RCC 7860 (cell line): ENCODE results near the gene C3orf20.

Experiments used
- DNase-seq: peaks from one replicate; pipeline ENCODE4 v3.0.0-alpha.2; 2015; ENCODE audit warnings: low spot score
- FAIRE-seq: peaks from 2 replicates; lab custom pipeline; 2012; peaks lifted over from hg19 to GRCh38; lab: Jason Lieb, UNC

The C3orf20 gene

DNA sequence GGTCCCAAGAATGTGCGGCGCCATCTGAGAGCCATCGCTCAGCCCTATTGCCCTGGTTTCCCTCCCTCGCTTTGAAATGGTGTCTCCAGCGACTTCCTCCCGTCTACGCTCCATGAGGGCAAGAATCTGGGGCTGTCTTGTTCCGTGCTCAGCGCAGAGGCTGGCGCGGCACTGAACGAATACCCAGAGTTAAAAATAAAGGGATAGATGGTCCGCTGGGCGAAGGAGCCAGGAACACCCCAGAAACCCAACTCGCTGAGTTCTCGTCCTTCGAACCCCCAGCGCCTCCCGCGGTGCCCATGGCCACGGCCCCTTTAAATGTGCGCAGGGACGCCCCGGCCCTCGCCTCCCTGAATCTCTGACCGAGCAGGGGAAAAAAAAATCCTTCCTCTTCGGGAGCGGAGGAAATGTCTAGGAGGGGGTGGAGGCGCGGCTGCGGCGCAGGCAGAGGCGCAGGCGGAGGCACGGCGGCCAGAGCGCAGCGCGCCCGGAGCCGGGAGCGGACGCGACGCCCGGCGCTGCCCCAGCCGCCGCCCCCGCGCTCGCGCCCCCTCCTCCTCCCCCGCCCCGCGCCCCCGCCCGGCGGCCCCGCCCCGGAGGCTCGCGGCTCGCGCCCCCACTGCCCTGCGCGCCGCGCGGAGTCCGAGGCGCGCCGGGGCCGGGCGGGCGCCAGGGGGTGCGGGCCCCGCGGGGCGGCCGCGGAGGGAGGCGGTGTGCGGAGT lies 135.3 kb downstream of the C3orf20 start:
- FAIRE-seq, result no peak

DNA sequence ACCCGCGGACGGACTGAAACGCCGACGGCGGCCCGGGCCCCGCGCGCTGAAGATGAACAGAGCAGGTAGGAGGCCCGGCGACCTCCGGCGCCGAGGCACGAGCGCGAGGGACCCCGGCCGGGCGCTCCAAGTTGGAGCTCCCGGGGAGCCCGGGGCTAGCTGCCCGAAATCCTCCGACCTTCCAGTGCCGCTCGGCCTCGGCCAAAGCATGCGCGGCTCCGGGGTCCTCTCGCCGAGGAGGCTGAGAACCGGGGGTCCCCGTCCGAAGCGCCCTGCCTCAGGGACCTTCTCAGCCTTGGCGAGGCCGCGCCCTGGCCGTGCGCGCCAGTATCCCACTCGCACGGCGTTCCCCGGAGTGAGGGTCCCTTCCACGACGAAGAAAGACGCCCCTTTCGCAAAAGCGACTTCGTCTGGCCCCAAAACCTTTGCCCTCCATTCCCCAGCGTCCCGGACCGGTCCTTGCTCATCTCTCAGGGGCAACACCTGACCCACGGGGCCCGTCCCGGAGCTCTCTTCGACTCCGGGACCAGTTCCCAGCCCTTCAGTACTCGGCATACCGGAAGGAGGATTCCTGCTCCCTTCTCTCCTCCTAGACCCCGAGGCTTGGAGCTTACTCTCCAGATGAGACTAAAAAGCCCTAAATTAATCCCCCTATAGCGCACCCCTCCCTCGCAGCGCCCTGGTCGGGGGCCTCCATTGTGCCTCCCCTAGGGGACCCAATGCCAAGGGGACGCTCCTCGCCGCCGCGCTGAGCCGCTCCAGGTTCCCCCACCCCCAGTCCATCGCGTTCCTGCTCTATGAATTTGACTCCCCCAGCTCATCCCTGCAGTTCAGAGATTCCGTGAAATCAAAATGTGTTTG lies 136.1 kb downstream of the C3orf20 start:
- DNase-seq, result no peak
- FAIRE-seq, result no peak

More for the DNA sequence above, 135.3 kb downstream of the C3orf20 start:
- no peak for DNase-seq

DNA sequence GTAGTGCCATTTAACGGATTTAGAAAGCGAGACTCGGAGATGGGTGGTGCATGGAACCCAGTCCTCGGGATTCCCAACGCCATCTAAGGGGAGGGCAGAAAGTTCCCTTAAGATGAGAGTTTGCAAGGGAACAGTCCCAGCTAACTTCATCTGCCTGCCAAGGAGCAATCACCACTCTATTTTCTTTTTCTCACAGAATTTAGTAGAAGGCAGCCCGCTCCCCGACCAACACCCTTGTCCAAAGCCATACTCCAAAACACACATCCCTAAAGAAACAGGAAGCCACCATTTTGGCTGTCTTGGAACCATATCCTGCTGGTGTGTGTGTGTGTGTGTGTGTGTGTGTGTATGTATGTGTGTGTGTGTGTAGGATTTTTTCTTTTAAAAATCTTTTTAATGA lies 136.7 kb downstream of the C3orf20 start:
- FAIRE-seq, result no peak
- DNase-seq, result no peak

DNA sequence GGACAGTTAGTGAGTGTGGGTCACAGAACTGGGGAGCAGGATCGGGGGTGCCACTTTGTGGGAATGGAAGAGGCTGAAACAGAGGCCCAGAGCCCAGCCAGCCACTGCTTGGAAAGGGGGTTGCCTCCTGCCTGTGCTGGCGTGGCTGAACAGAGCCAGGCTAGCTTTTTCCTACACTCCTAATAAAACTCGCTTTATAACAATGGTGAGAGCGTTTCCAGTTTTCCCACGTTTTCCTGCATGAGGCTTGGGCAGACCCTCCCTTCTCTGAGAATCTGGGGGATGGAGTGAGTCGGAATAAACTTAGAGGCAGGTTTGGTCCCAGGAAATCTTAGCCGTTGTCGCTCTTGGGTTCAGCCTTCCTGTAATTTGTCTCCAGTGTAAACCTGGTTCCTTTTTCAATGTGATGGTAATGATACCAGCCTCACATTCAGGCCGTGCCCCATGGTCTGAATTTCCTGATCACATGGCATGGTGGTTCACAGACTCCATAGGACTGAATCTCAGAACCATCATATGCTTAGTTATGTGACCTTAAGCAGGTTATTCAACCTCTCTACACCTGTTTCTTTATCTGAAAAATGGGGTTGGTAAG lies 137.4 kb downstream of the C3orf20 start:
- no peak for FAIRE-seq

DNA sequence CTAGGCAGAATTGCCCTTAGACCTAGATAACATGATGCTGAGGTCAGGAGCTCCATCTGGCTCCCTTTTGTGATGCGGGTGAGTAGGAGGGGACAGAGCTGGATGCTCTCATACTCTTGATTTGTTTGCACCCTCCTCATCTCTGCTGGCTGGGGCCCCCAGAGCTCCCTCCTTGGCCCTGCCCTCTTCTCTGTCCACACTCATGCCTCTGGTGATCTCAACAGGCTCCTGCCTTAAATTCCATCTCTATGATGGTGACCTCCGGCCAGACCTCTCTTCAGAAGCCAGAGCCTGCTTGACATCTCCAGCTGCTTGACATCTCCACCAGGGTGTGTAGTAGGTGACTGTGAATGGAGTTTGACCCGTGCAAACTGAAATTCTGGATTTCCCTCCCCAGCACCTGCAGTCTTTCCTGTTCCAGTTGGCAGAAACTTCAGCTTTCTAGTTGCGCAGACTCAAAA lies 139.5 kb downstream of the C3orf20 start:
- FAIRE-seq, result no peak
- DNase-seq, result no peak

More for the DNA sequence above, 137.4 kb downstream of the C3orf20 start:
- DNase-seq, result no peak

DNA sequence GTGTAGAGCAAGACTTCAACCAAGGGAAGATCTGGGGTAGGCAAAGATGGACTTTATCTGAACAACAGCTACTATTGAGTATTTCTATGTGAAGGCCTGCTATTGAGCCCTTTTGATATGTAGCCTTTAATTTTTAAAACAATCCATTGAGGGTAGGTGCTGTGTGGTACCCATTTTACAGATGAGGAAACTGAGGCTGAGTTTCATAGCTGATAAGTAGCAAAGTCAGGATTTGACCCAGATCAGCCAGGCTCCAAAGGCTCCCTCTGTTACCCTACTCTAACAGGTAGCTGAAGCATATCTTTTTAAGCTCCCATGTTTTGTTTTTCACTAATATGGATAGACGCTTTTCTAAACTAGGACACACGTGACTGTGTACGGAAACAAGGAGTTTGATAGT lies 141.4 kb downstream of the C3orf20 start:
- FAIRE-seq (no peak), DNase-seq (no peak)

DNA sequence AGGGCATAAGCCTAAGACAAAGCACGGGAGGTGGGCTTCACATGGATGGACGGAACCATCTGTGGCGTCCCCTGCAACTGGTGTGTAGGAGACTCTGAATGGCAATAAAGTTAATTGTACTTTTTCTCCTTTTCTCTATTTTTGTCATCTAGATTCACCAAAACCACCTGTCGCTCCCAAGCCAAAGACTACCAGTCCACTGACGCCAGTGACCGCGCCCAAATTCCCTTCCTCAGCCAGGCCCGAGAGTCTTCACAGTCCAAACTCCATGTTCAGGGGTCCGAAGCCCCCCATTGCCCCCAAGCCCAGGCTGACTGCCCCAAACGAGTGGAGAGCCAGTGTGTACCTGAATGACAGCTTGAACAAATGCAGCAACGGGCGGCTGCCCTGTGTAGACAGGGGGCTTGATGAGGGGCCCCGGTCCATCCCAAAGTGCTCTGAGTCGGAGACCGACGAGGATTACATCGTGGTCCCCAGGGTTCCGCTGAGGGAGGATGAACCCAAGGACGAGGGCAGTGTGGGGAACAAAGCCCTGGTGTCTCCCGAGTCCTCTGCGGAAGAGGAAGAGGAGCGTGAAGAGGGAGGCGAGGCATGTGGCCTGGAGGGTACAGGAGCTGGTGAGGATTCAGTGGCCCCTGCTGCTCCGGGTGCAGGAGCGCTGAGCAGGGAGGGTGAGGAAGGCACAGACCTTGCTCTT lies 144.0 kb downstream of the C3orf20 start, which contains the start of gene FGD5:
TSS of gene FGD5 (plus strand) at position 159 of the 697 bp plus-strand sequence. CDS start at position 269, 110 bp downstream.
- DNase-seq (no peak), FAIRE-seq (no peak)

DNA sequence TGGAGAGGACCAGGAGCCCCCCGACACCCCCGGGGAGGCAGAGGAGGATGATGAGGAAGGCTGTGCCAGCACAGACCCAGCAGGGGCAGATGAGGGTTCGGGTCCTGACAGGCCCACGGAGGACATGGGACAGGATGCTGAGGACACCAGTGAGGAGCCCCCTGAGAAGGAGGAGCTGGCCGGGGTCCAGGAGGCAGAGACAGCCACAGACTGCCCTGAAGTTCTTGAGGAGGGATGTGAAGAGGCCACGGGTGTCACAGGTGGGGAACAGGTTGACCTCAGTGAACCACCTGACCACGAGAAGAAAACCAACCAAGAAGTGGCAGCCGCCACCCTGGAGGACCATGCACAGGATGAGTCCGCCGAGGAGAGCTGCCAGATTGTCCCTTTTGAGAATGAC lies 144.7 kb downstream of the C3orf20 start:
- FAIRE-seq (no peak), DNase-seq (no peak)

DNA sequence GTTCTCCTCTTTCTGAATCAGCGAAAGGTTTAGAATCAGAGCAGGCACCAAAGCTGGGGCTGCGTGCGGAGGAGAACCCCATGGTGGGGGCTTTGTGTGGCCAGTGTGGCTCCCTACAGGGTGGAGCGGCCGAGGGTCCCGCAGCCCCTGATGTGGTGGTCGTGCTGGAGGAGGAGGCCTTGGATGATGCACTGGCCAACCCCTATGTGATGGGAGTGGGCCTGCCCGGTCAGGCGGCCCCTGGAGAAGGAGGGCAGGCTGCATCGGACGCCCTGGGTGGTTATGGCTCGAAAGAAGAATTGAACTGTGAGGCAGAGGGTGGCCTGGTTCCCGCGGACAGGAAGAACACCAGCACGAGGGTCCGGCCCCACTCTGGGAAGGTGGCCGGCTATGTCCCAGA lies 145.2 kb downstream of the C3orf20 start:
- DNase-seq (no peak), FAIRE-seq (no peak)

DNA sequence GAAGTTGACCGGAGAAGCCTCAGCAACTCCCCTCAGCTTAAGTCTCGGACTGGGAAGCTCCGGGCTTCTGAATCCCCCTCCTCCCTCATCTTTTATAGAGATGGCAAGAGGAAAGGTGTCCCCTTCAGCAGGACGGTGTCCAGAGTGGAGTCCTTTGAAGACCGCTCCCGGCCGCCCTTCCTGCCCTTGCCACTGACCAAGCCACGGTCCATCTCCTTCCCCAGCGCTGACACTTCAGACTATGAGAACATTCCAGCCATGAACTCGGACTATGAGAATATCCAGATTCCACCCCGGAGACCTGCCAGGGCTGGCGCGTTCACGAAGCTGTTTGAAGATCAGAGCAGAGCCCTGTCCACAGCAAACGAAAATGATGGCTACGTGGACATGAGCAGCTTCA lies 146.2 kb downstream of the C3orf20 start:
- DNase-seq, result no peak
- no peak for FAIRE-seq

DNA sequence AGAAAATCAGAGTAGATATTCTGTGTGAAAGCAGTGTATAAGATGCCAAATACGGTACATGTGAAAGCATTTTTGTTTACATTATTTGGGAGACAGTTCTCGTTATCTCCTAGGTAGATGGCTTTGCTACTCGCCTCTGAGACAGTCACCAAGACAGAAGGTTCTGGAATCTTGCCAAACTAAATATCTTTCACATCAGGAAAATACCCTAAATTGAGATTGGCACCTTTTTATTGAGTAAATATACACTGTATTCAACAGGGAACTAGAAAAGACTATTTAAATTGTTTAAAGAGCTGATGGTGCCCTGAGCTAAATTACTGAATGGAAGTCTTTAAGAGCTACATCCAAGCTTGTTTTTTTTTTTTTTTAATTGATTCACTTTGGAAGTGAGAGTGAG lies 147.2 kb downstream of the C3orf20 start:
- FAIRE-seq (no peak), DNase-seq (no peak)
